HepG2 (cell line): ENCODE data around the gene HS3ST3A1. TPM values are rescaled to one million over a fixed set of nuclear protein-coding genes. Genes with fewer than 3 reads are reported as not detected.

Experiments
- CHD2 ChIP-seq: IDR thresholded peaks from 2 replicates; pipeline ENCODE4 v1.6.1; 2011; ENCODE audit warnings: low read depth, low read length, improper control_type of control experiment
- CTCF ChIP-seq: sonication (generic); formaldehyde crosslinking; IDR thresholded peaks from 2 replicates; pipeline ENCODE4 v1.5.0; 2020; ENCODE audit warnings: mild to moderate bottlenecking, missing genetic modification reagents, moderate library complexity
- DBP ChIP-seq: sonication (generic); formaldehyde crosslinking; IDR thresholded peaks from 2 replicates; pipeline ENCODE4 v1.4.0; 2020; ENCODE audit warnings: missing genetic modification reagents; ENCODE audit errors: not compliant biosample characterization
- FOXM1 ChIP-seq: sonication (generic); formaldehyde crosslinking; IDR thresholded peaks from 2 replicates; pipeline ENCODE4 v1.5.0; 2020; ENCODE audit warnings: missing genetic modification reagents
- MAFK ChIP-seq, 2 experiments: IDR thresholded peaks in 1 of 2; conservative IDR thresholded peaks in 1 of 2; 2 replicates each; pipeline ENCODE4 v1.6.1; 2011; ENCODE audit warnings: improper control_type of control experiment in 2 of 2, low read length in 2 of 2
- MTA1 ChIP-seq: sonication (generic); formaldehyde crosslinking; IDR thresholded peaks from 2 replicates; pipeline ENCODE4 v1.4.0; 2020; ENCODE audit warnings: missing genetic modification reagents, mild to moderate bottlenecking, borderline replicate concordance
- NFE2L1 ChIP-seq: sonication (generic); formaldehyde crosslinking; IDR thresholded peaks from 2 replicates; pipeline ENCODE4 v1.4.0; 2020; ENCODE audit warnings: missing genetic modification reagents, mild to moderate bottlenecking, borderline replicate concordance
- NFE2L2 ChIP-seq: fragments of 150-350 bp; IDR thresholded peaks from 2 replicates; pipeline ENCODE4 v1.6.1; 2014; ENCODE audit warnings: low read length
- RAD21 ChIP-seq: fragments of 450-650 bp; formaldehyde crosslinking; IDR thresholded peaks from 2 replicates; pipeline ENCODE4 v1.5.0; 2020; ENCODE audit warnings: mild to moderate bottlenecking
- RBM39 ChIP-seq: fragments of 200-400 bp; formaldehyde crosslinking; IDR thresholded peaks from one replicate; pipeline ENCODE4 v1.6.1; 2018; ENCODE audit warnings: antibody characterized with exemption, mild to moderate bottlenecking, low read depth, low read length; ENCODE audit not compliant: poor library complexity, severe bottlenecking
- REPIN1 ChIP-seq: sonication (generic); formaldehyde crosslinking; IDR thresholded peaks from 2 replicates; pipeline ENCODE4 v1.8.0; 2022; ENCODE audit warnings: missing genetic modification reagents, low read depth, mild to moderate bottlenecking, borderline replicate concordance
- SIX1 ChIP-seq: sonication (generic); formaldehyde crosslinking; IDR thresholded peaks from 2 replicates; pipeline ENCODE4 v1.4.0; 2020; ENCODE audit warnings: missing genetic modification reagents, borderline replicate concordance
- THYN1 ChIP-seq: sonication (generic); formaldehyde crosslinking; IDR thresholded peaks from 2 replicates; pipeline ENCODE4 v1.8.1; 2023; ENCODE audit warnings: low read depth, mild to moderate bottlenecking, moderate library complexity, missing genetic modification reagents, borderline replicate concordance
- TRAFD1 ChIP-seq: sonication (generic); formaldehyde crosslinking; IDR thresholded peaks from 2 replicates; pipeline ENCODE4 v1.5.1; 2020; ENCODE audit warnings: missing genetic modification reagents, mild to moderate bottlenecking, borderline replicate concordance
- ZFP36 ChIP-seq: fragments of 150-350 bp; IDR thresholded peaks from 2 replicates; pipeline ENCODE4 v1.6.1; 2018; ENCODE audit warnings: borderline replicate concordance, low read length, low read depth; ENCODE audit not compliant: partially characterized antibody
- ZNF121 ChIP-seq: sonication (generic); formaldehyde crosslinking; IDR thresholded peaks from 2 replicates; pipeline ENCODE4 v1.5.0; 2020; ENCODE audit warnings: mild to moderate bottlenecking, missing genetic modification reagents
- ZNF224 ChIP-seq: sonication (generic); formaldehyde crosslinking; IDR thresholded peaks from 2 replicates; pipeline ENCODE4 v1.5.0; 2020; ENCODE audit warnings: mild to moderate bottlenecking, missing genetic modification reagents
- ZNF441 ChIP-seq: sonication (generic); formaldehyde crosslinking; IDR thresholded peaks from 2 replicates; pipeline ENCODE4 v1.7.0; 2021; ENCODE audit warnings: missing genetic modification reagents, borderline replicate concordance
- ZNF724P ChIP-seq: sonication (generic); formaldehyde crosslinking; IDR thresholded peaks from 2 replicates; pipeline ENCODE4 v1.8.0; 2022; ENCODE audit warnings: missing genetic modification reagents, borderline replicate concordance
- polyA plus RNA-seq, 8 experiments: library from polyadenylated mRNA; depleted of rRNA in 3 of 8; stranded (reverse) in 7 of 8; unstranded in 1 of 8; fragments of >200 nt; fragmentation: Illumina TruSeq in 4 of 8; extraction: Trizol in 4 of 8; gene quantifications; 2 replicates each; pipeline versions ENCODE4 v1.2.1 to v1.2.3, GENCODE V29; 2011 to 2016; ENCODE audit warnings: low read depth in 4 of 8, missing spikeins in 1 of 8, mixed read lengths in 1 of 8; ENCODE audit not compliant: insufficient read depth in 1 of 8
- total RNA-seq, 5 experiments: library from RNA; depleted of rRNA; stranded (reverse); fragments of >200 nt; fragmentation: Illumina TruSeq; extraction: Trizol; gene quantifications; 2 replicates each; pipeline ENCODE4 v1.2.3, GENCODE V29; 2016; ENCODE audit warnings: low read depth in 1 of 5

HS3ST3A1 gene
- total and polyA plus RNA-seq, 2 of the 13 experiments (the other 11 are each of a cell fraction or from before 2014, with no cell fraction given): 1.3 to 3.5 TPM

- TF ChIP-seq TRAFD1 (CRISPR knock-in tag): no peak
- TF ChIP-seq NFE2L1 (CRISPR knock-in tag): no peak
- no peak for TF ChIP-seq REPIN1 (CRISPR knock-in tag)
- TF ChIP-seq RAD21: peak; percentile 59
- TF ChIP-seq ZNF724P (CRISPR knock-in tag): no peak
- no peak for TF ChIP-seq NFE2L2
- TF ChIP-seq THYN1 (CRISPR knock-in tag): no peak
- no peak for TF ChIP-seq MTA1 (CRISPR knock-in tag)
- 0 out of 4 replicates have a peak, but pooled peaks of 1 of the 2 experiments have one; percentile 1 for TF ChIP-seq MAFK (conservative IDR thresholded peaks at IDR 0.05 in 1 of 2, IDR thresholded peaks at IDR 0.05 in 1 of 2; ENCODE audit: low read length in 2 of 2)
- no peak for TF ChIP-seq FOXM1
- TF ChIP-seq SIX1 (CRISPR knock-in tag): no peak
- no peak for TF ChIP-seq ZFP36
- TF ChIP-seq RBM39: no peak
- peak; percentile 77 for TF ChIP-seq CTCF (CRISPR knock-in tag)
- TF ChIP-seq ZNF441 (CRISPR knock-in tag): no peak
- TF ChIP-seq ZNF224 (CRISPR knock-in tag): no peak
- no peak for TF ChIP-seq CHD2
- no peak for TF ChIP-seq ZNF121 (CRISPR knock-in tag)
- no peak for TF ChIP-seq DBP
- TF ChIP-seq, all 625 proteins: peak for 7
These were observed 3.9 kb downstream of the HS3ST3A1 start (continued) for GRCh38 chr17:13597723-13598347.
